C4-2B (cell line): ENCODE measurements around the gene HOXA5.

Experiments
- H3K27ac ChIP-seq: fragments of 450-650 bp; 2 replicates; pipeline ENCODE4 v1.5.1; 2017
- ZFX ChIP-seq: fragments of 450-650 bp; IDR thresholded peaks from 2 replicates; pipeline ENCODE4 v1.6.1; 2017
- TF ChIP-seq, protein P1 (sequence below): fragments of 450-650 bp; conservative IDR thresholded peaks from 2 replicates; pipeline ENCODE4 v1.5.1; 2017; ENCODE audit warnings: mild to moderate bottlenecking

Gene HOXA5

DNA sequence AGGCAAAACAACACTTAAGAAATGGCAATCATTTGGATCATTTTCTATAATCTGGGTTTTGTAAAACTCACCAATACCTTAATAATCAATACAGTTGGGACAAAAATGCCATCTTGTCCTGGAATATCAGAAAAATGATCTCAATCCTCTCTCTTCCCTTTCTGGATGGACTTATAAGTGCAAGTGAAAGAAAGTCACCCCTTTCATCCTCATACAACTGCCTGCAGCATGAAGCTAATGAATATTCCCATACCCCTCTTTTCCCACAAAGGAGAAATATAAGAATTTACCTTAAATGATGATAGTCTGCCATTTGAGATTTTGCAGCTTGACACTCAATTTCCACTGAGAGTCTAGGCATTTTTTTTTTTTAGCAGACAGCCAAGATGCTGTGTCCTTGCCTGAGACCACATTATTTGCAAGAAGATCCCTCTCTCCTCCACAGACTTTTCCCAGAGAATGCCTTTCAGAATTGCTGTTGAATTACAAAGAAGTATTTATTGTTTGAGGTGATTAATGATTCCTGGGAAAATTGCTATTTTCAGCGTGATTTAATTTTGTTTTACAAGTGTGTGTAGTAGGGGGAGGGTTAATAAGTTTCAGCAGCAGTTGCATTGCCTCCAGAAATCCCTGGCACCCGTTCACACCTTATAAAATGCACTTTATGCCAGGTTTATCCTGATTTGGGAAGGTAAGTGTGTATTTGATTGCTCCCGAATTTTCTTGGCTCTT lies 16.7 kb downstream of the HOXA5 start:
- no peak overlapping the region for H3K27ac ChIP-seq
- no peak for TF ChIP-seq ZFX
- TF ChIP-seq, protein P1, sequence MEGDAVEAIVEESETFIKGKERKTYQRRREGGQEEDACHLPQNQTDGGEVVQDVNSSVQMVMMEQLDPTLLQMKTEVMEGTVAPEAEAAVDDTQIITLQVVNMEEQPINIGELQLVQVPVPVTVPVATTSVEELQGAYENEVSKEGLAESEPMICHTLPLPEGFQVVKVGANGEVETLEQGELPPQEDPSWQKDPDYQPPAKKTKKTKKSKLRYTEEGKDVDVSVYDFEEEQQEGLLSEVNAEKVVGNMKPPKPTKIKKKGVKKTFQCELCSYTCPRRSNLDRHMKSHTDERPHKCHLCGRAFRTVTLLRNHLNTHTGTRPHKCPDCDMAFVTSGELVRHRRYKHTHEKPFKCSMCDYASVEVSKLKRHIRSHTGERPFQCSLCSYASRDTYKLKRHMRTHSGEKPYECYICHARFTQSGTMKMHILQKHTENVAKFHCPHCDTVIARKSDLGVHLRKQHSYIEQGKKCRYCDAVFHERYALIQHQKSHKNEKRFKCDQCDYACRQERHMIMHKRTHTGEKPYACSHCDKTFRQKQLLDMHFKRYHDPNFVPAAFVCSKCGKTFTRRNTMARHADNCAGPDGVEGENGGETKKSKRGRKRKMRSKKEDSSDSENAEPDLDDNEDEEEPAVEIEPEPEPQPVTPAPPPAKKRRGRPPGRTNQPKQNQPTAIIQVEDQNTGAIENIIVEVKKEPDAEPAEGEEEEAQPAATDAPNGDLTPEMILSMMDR = no peak

DNA sequence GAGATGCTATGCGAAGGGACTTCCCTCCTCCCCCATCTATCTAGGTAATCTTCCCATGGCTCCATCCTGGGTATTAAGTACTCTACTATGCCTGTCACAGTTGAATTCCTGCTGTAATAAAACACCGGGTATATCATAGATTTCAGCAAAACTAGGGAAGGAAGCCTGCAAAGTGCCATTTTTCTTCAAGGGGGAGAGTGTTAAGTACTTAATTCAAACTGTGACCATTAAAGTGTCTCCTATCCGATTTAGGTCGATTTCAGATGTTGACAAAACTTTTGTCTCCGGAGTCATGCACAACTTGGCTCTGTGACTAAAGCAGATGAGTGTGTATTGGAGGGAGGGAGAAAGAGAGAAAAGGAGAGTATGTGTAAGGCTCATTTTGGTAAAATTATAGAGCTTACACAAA lies 17.5 kb downstream of the HOXA5 start:
- H3K27ac ChIP-seq = no peak overlapping the region
- TF ChIP-seq, protein P1 = no peak
- TF ChIP-seq ZFX = no peak

DNA sequence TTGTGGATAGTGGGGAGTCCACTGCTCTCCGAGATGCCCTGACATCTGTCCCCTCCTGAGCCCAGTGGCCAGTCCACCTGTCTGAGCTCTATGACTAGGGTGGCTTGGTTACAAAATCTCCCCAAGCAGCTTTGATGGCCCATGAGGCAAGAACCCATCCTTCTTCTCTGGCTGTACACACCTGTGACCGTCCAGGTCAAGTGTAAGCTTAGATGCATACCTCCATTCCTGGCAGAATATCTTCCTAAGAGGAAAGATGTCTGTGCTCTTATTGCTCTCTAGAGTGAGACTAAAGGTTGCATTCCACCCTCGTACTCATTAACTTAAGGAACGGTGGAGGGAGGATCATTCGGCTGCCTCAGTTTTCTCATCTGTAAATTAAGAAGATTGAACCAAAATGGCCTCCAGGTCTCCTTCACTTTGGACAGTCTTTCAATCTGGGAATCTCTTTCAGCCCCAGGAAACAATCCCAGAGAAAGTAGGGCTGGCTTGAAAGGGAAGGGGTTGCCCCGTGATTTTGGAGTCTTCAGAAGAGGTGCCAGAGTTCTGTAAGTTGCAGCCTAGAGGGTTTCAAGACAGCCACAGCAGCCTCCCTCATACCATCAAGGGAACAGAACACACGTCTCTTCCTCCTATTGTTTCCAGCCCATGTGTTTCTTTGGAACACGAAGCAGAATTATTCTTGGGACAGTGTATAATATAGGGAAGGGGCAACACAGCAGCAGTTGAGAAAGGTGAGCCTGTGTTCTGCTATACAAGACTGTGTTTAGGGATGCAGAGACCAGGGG lies 18.4 kb downstream of the HOXA5 start:
- TF ChIP-seq ZFX = no peak
- TF ChIP-seq, protein P1 = no peak
- no peak overlapping the region for H3K27ac ChIP-seq

DNA sequence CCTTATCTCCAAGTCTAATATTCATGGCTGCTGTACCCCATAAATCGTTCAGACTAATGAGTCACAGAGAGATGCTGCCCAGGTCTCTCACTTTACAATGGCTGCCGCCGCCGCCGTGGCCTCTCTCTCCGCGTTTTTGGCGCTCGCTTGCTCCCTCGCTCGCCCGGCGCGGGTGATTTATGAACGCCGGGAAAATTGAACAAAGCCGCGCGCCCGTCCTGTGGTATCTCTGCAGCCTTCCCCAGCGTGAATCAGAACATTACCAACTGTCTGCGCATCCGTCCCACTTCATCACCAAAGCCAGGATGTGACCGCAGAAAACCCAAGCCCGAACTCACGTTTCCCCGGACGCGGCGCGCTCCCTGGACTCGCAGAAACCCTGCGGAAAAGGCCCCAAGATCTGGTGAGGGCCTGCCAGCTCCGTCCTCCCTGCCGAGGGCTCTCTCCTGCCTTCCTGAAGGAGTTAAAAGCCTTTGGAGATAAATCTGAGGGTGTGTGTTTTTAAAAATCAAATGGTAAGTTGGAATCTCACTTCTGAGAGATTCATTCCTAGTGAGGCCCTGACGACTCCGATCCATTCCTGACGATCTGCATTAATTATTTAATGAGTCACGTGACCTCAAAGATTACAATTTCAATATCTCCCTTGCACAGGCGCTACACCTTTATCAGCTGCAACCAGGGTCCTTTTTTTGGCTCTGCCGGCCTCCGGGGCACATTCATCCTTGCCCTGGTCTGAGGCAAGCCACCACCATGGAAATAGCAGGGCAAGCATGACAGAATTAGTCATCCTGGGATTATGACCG lies 19.2 kb downstream of the HOXA5 start:
- no peak overlapping the region for H3K27ac ChIP-seq

DNA sequence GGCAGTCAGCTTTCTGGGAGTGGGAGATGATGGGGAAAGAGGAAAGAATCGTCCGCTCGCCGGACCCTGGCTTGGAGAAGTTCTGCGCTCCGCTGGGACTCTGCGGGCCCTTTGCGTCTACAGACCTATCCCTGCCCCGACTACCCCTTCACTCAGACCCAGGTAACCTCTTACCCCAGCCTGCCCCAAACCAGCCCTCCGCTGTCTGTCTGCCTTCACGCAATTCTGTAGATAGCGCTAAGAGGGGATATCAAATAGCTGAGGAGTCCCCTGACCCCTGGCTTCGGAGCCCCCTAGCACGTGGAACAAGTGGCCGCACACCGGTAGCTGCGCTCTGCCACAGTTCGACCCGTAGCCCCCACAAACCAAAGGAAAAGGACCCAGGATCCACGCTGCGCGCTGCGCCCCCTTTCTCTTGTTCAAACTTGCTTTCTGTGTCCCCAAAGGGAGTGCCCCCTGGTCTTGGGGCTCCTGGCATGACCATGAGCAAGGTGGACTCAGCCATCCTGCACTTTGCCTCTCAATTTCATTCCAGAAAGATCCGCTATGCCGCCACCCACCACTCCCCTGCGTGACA lies 19.9 kb downstream of the HOXA5 start:
- no peak overlapping the region for H3K27ac ChIP-seq
- TF ChIP-seq, protein P1 = no peak
- no peak for TF ChIP-seq ZFX

More for the DNA sequence above, 19.2 kb downstream of the HOXA5 start:
- TF ChIP-seq, protein P1 = no peak
- no peak for TF ChIP-seq ZFX

DNA sequence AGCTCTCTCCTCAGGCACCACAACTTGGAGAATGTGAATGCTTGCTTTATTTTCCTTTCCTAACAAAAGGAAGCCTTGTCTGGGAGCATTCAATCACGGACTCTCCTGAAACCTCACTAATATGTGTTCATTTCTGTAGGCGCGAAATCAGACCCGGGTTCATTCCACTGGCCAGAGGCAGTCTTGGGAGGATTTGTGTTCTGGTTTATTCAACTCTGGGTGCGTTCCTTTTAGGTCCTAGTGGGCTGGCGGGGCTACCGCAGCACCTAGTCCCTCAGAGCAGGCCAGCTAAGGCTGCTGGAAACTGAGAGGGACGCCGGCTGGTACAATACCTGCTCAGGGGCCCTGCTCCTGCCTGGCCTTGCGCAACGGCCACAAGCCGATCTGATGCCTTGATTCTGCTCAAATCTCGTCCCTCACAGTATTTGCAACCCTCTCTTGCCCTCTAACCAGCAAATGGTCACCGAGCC lies 20.4 kb downstream of the HOXA5 start:
- TF ChIP-seq ZFX = no peak
- TF ChIP-seq, protein P1 = no peak
- no peak overlapping the region for H3K27ac ChIP-seq
